ENCODE results near the gene HYOU1. TPM values are rescaled to one million over a fixed set of nuclear protein-coding genes. Genes with fewer than 3 reads are reported as not detected.

HYOU1 gene
- total and polyA plus RNA-seq, 2 of the 8 experiments (the other 6 are each of a cell fraction or from before 2014, with no cell fraction given), result 239 to 295 TPM

DNA sequence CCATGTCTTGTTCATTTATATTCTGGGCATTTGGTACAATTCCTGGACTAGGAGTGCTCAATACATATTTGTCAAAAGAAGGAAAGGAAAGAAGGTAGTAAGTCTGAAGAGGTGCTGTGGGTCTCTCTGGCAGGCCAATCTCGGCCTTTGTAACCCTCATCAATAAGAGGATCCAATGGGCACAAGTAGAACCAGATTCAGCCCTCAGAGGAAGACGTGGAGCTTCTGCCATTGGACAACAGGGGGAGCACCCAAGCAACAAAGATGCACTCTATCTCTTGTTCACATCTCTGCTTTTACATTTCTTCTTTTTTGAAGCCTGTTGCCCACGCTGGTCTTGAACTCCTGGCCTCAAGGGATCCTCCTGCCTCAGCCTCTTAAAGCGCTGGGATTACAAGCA is 8.4 kb upstream of the HYOU1 start (continued):
- TF ChIP-seq, protein P1, sequence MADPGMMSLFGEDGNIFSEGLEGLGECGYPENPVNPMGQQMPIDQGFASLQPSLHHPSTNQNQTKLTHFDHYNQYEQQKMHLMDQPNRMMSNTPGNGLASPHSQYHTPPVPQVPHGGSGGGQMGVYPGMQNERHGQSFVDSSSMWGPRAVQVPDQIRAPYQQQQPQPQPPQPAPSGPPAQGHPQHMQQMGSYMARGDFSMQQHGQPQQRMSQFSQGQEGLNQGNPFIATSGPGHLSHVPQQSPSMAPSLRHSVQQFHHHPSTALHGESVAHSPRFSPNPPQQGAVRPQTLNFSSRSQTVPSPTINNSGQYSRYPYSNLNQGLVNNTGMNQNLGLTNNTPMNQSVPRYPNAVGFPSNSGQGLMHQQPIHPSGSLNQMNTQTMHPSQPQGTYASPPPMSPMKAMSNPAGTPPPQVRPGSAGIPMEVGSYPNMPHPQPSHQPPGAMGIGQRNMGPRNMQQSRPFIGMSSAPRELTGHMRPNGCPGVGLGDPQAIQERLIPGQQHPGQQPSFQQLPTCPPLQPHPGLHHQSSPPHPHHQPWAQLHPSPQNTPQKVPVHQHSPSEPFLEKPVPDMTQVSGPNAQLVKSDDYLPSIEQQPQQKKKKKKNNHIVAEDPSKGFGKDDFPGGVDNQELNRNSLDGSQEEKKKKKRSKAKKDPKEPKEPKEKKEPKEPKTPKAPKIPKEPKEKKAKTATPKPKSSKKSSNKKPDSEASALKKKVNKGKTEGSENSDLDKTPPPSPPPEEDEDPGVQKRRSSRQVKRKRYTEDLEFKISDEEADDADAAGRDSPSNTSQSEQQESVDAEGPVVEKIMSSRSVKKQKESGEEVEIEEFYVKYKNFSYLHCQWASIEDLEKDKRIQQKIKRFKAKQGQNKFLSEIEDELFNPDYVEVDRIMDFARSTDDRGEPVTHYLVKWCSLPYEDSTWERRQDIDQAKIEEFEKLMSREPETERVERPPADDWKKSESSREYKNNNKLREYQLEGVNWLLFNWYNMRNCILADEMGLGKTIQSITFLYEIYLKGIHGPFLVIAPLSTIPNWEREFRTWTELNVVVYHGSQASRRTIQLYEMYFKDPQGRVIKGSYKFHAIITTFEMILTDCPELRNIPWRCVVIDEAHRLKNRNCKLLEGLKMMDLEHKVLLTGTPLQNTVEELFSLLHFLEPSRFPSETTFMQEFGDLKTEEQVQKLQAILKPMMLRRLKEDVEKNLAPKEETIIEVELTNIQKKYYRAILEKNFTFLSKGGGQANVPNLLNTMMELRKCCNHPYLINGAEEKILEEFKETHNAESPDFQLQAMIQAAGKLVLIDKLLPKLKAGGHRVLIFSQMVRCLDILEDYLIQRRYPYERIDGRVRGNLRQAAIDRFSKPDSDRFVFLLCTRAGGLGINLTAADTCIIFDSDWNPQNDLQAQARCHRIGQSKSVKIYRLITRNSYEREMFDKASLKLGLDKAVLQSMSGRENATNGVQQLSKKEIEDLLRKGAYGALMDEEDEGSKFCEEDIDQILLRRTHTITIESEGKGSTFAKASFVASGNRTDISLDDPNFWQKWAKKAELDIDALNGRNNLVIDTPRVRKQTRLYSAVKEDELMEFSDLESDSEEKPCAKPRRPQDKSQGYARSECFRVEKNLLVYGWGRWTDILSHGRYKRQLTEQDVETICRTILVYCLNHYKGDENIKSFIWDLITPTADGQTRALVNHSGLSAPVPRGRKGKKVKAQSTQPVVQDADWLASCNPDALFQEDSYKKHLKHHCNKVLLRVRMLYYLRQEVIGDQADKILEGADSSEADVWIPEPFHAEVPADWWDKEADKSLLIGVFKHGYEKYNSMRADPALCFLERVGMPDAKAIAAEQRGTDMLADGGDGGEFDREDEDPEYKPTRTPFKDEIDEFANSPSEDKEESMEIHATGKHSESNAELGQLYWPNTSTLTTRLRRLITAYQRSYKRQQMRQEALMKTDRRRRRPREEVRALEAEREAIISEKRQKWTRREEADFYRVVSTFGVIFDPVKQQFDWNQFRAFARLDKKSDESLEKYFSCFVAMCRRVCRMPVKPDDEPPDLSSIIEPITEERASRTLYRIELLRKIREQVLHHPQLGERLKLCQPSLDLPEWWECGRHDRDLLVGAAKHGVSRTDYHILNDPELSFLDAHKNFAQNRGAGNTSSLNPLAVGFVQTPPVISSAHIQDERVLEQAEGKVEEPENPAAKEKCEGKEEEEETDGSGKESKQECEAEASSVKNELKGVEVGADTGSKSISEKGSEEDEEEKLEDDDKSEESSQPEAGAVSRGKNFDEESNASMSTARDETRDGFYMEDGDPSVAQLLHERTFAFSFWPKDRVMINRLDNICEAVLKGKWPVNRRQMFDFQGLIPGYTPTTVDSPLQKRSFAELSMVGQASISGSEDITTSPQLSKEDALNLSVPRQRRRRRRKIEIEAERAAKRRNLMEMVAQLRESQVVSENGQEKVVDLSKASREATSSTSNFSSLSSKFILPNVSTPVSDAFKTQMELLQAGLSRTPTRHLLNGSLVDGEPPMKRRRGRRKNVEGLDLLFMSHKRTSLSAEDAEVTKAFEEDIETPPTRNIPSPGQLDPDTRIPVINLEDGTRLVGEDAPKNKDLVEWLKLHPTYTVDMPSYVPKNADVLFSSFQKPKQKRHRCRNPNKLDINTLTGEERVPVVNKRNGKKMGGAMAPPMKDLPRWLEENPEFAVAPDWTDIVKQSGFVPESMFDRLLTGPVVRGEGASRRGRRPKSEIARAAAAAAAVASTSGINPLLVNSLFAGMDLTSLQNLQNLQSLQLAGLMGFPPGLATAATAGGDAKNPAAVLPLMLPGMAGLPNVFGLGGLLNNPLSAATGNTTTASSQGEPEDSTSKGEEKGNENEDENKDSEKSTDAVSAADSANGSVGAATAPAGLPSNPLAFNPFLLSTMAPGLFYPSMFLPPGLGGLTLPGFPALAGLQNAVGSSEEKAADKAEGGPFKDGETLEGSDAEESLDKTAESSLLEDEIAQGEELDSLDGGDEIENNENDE (IDR thresholded peaks at IDR 0.05; ENCODE audit: insufficient replicate concordance, low read length), result no peak
- TF ChIP-seq GABPA (IDR thresholded peaks at IDR 0.05; ENCODE audit: borderline replicate concordance, insufficient read depth, low read length), result no peak
- no peak for TF ChIP-seq RFX5 (IDR thresholded peaks at IDR 0.05; ENCODE audit: borderline replicate concordance, low read depth, low read length)
- no peak for TF ChIP-seq KDM4A (IDR thresholded peaks at IDR 0.05; ENCODE audit: low read depth, low read length, severe bottlenecking)
- TF ChIP-seq SP4 (IDR thresholded peaks at IDR 0.05; ENCODE audit: low read length), result no peak
- no peak for TF ChIP-seq RNF2 (IDR thresholded peaks at IDR 0.05; ENCODE audit: borderline replicate concordance, low read depth, low read length, missing control alignments, poor library complexity, severe bottlenecking)
- TF ChIP-seq YY1 (IDR thresholded peaks at IDR 0.05; ENCODE audit: low read depth, low read length), result no peak
- 0 out of 2 replicates have a peak, but pooled peaks have one; percentile 14 for TF ChIP-seq CREB1 (IDR thresholded peaks at IDR 0.05)

All from H1 (cell line).